Gastrocnemius medialis (tissue), 4 donors: ENCODE data around the gene TPRKB.

Source experiments
- POLR2A ChIP-seq, 2 donors: fragments of 450-650 bp; IDR thresholded peaks; one replicate each; pipeline ENCODE4 v1.6.1; 2017; ENCODE audit warnings: antibody characterized with exemption in 2 of 2, mild to moderate bottlenecking in 2 of 2, moderate library complexity in 2 of 2
- TF ChIP-seq, protein P1 (sequence below), 5 experiments: fragments of 450-650 bp in 3 of 5; fragments of 200-600 bp in 2 of 5; sonication (generic) in 2 of 5; IDR thresholded peaks in 4 of 5; conservative IDR thresholded peaks in 1 of 5; 1 replicate in 4 of 5; 2 replicates in 1 of 5; pipeline ENCODE4 v1.5.1; 2016 to 2019; ENCODE audit warnings: antibody characterized with exemption in 5 of 5, mild to moderate bottlenecking in 3 of 5, moderate library complexity in 3 of 5

DNA sequence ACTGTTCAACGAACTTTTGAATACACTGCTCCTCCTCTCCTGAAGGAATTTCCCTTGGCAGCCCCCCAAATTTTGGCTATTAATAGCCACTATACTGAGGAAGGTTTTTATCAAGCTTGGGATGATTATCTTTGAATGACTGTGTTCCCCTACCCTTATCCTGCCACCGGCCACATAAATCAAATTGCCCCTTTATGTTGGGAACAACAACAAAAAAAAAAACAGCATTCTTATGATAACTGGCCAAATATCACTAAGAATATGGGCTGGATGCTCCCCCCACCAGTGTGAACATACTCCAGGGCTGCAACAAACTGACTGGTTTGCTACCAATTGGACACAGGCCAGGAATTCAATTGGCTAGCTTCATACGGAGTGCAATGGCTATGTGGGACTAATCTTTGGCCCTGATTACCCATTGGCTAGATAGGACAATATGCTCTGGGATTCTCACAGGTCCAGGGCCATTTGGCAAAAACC lies 22.2 kb upstream of the TPRKB start:
- TF ChIP-seq, protein P1, sequence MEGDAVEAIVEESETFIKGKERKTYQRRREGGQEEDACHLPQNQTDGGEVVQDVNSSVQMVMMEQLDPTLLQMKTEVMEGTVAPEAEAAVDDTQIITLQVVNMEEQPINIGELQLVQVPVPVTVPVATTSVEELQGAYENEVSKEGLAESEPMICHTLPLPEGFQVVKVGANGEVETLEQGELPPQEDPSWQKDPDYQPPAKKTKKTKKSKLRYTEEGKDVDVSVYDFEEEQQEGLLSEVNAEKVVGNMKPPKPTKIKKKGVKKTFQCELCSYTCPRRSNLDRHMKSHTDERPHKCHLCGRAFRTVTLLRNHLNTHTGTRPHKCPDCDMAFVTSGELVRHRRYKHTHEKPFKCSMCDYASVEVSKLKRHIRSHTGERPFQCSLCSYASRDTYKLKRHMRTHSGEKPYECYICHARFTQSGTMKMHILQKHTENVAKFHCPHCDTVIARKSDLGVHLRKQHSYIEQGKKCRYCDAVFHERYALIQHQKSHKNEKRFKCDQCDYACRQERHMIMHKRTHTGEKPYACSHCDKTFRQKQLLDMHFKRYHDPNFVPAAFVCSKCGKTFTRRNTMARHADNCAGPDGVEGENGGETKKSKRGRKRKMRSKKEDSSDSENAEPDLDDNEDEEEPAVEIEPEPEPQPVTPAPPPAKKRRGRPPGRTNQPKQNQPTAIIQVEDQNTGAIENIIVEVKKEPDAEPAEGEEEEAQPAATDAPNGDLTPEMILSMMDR (IDR thresholded peaks at IDR 0.05 in 4 of 5, conservative IDR thresholded peaks at IDR 0.05 in 1 of 5), result no peak
- TF ChIP-seq POLR2A (IDR thresholded peaks at IDR 0.05), result no peak
